HG02678 (cell line): ENCODE results near the gene RARA.
A peak's percentile ranks its signal among the peaks of the same experiment; 100 is the strongest.

Experiments used
- ATAC-seq: cut with Tn5 transposase; IDR thresholded peaks from one replicate; pipeline ENCODE4 v1.9.1; 2021; ENCODE audit warnings: mild to moderate bottlenecking, moderate library complexity; ENCODE audit not compliant: unreplicated experiment

RARA gene

DNA sequence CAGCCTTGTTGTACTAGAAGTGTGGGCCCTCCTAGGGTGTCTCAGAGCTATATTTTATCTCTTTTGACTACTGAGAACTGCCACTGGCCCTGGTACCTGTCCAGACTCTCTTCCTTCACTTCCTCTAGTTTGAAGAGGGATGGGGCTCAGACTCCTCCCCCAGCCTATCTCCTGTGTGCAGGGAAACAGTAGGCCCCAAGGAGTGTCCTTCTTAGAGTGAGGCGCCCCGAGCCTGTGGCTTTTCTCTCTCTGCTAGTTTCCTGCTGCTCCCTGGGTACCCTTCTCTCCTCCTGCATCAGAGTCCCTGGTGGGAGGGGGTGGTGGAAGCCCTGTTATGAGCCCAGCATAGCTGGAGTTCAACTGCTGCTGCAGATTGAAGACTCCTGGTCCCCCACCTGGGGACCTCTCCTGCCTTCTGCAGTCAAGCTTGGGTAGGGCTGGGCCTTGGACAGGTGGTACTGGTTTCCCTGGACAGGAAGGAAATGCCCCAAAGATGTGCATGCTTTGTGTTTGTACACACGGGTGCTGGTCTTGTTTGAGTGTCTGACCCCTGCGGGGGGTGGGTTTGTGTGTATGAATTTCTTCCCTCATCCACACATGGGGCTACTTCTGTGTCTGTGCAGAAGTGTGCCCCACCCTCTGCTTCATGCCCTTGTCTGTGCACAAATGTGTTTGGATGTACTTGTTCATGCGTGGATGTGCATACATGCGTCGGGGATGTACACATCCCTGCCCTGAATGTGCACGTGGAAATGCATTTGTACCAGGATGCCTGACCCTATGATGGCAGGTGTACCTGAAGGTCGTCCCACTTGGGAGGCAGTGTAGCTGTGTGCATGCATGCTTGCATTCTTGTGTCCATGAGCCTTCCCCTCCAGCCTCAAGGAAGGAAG lies 6.9 kb downstream of the RARA start:
- ATAC-seq = no peak

DNA sequence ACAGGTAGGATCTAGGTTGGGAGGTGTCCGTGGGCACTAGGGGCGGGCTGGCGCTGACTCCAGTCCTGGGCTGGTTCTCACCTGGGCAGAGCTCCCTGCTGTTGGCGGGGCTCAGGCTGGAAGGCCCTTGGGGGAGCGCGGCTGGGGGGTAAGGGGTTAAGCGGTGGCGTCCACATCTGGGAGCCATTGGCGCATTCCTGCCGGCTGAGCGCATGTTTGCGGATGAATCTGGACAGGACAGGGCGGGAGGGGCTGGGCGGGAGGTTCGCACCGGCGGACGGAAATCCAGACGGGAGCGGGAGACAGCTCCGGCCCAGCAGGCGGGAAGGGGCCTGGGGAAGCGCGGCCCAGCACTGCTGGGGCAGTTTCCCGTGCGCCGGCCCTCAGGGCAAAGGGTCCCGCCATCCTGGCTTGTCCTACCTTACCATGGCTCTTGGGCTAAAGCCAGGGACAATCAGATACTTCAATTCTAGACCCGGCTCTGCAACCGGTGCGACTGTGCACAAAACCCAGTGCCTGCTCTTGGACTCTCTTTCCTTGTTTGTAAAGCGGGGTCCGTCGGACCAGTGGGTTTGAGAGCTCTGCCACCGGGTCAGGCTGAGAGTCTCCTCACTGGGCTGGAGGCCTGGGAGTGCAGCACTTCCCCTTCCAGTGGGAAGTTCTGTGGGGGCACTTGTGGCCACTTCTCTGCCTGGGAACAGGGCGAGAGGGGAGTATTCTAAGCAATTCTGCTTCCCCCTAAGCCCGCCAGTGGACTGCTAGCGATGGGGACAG lies 7.8 kb downstream of the RARA start:
- no peak for ATAC-seq

DNA sequence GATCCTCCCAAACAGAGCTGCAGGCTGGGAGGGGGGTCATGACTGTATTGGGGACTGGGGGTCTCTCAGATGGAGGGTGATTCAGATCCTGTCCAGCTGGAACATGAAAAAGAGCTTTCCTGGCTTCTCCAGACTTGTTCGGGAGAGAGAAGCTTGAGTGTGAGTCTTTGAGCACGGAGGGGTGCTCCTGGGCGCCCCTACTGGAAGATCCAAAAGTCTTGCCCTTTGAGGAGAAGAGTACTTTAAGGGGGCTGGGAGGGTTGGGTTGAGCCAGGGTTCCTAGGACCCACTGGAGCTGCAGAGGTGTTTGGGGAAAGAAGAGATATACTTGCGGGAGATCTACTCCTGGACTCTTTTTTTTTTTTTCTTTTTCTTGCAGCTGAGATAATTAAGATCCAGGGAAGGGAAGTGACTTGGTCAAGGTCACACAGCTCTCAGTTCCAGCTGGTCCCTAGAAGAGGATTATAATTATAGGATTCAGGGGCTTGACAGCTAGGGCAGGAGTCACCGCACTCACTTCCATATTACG lies 8.4 kb downstream of the RARA start:
- ATAC-seq = no peak

DNA sequence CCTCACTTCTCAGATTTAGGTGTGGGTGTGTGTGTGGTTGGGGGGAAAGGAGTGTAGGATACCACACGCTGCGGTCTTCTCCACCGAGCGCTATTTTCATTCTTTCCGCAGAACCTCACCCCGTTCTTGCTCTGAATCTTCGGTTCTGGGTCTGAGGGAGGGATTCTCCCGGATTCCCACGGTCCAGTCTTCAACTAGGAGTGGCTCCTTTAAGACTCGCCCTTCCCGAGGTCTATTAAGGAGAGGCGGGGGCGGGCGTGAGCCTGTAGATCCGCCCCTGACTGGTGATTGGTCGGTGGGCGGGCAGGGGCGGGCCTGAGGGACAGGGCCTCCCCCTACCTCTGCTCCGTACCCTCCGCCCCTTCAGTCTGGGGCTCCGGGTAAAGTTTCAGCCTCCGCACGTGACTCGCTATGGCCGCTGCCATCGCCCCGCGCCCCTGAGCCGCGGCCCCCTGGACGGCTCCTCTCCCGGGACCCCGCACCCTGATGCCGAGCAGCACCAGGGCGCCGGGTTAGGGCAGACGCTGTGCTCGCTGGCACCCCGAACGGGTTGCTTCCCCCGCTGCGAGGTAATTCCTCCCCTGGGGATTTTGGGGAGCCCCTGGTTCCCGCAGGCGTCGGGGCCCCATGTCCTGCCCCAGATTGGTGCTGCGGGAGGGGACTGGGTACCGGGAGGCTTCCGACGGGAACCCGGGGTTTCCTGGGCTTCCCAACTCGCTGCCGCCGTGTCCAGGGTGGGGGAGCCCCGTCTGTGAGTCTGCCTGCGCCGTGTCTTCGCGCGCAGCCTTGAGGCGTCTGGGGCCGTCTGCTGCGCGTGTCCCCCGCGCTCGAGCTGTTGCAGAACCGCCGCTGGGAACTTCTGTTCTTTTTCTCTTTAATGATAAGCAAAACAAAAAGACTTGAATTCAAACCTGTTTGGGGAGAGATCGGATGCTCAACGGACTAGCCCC lies 9.2 kb downstream of the RARA start:
- peak; percentile 68 for ATAC-seq

DNA sequence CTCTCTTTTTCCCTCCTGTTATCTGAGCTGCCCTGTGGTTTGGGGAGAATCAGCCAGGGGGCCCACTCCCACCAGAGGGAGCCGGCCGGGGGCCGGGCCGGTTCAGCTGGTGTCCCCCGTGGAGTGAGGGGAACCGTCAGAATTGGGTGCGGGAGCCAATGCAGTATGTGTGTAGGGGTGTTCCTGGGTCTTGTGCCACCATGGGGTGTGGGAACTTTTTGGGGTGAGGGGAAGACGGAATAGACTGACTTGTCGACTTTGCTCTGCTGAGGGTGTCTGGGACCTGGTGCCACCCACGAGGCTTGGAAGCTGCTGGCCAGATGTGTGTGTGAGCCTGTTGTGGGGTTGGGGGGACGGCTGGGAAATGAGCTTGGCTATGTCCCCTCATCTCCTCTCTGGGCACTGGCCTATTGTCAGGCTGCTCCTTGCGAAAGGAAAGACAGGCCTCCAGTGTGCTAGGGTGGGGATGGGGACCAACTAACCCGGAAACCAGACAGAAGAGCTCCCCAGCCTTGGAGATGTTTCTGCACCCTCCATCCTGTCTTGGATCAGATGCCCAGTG lies 9.9 kb downstream of the RARA start:
- no peak for ATAC-seq

DNA sequence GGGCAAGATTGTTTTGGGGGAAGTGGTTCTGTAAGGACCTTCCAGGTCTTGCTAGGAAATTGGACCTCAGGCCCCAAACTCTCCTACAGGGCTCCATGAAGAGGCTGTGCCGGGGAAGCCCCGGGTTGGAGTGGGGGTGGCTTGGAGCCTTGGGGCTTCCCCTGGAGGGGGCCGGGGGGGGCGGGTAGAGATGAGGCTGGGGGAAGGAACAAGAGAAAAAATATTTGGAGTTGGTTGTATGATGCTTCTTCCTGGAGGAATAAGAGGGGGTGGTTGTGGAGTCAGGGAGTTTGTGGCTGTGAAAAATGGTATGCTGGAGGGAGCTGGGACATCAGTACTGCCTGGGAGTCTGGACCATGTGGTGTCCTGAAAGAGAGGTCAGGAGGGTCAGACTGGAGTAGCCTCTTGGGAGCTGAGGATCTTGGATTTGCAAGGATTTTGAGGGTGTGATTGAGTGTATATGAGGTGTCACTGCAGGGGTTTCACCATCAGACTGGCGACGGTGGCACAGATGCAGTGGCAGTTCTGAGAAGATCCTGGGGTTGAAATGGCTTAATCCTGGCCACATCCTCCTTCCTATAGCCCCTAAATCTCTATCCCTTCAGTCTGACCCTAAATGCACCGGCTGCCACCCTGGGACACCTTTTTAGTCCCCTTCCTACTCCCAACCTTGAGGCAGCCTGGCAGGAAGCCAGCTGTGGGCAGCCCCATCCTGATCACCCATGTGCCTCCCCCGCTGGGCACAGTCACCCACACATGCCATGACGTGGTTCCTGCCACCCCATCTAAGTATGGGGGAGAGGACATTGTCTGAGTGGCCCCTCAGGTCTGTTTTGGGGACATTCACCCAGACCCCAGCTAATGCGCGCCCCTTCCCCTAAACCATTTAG lies 10.9 kb downstream of the RARA start:
- no peak for ATAC-seq

DNA sequence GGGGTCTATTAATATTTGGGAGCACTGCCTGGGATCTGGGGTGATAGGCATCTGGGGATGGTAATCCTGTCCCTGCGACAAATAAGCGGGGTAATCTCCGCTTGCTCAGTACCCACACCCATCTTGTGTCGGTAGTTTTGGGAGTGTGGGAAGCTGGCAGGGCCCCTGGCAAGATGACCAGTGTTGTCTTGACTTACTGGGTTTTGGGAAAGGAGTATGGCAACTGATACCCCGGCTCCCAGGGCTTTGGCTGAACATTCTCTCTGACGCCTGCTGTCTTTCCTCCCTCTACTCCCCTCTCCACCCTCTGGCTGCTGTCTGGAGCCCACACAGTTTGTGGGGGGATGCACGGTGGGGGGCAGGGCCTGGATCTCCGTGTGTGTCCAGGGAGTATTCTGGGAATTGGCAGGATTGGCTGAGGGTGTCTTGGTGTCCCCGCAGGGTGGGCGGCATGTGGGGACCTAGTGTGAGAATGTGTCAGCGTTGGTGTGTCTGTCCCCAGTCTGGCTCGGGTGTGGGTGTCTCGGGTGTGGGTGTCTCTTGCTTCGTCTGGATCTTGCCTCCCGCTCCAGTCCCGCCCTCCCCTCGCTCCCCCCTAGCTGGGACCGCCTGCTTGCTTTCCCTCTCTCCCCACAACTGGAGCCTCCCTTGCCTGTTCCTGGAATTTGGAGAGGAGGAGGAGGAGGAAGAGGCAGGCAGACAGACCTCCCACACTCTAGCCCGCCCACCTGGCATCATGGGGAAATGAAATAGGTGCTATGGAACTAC lies 12.0 kb downstream of the RARA start:
- no peak for ATAC-seq

DNA sequence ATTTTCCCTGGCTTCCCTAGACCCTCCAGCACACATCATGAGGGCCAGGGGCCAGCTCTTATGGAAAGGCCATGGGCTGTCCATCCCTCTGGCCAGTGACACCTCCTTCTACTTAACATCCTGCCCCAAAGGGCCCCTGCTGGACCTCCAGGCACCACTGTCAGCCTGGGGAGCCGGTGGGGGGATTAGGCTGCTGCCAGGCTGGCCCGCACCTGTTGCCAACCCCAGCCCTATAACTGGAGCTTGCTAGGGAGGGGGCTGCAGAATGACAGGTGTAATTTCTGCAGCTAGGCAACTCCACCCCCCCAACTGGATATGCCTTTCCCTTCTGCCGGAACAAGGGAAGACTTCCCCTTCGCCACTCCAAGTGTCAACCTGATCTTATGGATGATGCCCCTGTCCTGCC lies 12.5 kb downstream of the RARA start:
- no peak for ATAC-seq

DNA sequence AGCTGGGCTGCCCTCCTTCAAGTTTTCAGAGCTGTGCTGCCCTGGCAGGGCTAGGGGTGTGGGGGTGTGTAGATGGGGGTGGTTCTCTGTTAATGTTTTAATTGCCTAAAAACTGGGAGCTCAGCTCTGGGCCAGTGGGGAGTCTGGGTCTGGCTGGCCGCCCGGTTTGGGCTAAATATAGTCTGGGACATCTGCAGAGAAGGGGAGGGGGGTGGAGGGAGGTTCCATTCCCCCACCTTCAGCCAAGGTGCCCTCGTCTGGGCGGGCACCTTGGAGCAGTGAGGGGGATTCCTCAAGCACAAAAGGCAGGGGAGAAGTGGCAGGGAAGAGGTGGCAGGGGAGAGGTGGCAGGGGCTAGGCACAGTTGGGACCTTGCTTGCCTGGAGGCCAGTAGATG lies 13.0 kb downstream of the RARA start:
- ATAC-seq = no peak

DNA sequence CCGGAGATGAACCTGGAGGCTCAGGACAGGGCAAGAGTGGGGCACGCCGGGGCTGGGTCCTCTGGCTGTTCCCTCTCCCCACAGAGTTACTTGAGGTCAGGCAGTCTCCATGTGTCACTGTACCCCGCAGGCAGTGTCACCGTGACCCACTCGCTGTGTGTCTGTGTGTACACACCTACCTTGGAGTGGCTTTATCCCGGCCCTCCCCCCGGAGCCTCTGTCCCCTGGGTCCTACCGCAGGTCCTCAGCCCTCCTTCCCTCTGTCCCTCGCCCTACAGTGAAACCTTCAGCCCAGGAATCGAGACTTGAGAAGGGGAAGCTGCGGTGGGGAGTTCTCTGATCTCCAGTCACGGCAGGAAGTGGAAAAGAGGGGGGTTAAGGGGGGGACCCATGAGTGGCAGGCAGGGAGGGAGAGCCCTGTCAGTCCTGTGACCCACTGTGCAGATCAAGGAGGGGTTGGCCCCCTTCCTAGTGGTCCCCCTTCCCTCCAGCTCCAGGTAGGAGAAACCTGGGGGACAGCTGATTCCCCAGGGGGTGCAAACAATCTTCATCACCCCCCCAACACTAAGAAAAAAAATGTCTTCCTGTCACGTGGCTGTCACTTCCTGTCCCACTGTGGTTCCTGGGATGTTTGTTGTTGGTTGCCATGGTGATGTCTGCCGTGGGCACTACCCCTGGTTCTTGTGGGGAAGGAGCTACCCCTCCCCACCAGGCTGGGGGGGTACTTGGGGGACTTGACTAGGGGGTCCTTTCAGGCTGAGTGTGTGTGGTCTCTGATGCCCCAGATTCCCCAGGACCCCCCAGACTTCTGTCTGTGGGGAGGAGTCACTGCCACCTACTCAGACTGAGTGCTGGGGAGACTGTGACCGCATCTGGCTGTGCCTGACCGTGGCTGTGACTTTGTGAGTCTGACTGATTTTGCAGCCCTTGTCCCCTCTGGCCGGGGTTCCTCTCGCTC lies 13.7 kb downstream of the RARA start:
- ATAC-seq = peak; percentile 37

DNA sequence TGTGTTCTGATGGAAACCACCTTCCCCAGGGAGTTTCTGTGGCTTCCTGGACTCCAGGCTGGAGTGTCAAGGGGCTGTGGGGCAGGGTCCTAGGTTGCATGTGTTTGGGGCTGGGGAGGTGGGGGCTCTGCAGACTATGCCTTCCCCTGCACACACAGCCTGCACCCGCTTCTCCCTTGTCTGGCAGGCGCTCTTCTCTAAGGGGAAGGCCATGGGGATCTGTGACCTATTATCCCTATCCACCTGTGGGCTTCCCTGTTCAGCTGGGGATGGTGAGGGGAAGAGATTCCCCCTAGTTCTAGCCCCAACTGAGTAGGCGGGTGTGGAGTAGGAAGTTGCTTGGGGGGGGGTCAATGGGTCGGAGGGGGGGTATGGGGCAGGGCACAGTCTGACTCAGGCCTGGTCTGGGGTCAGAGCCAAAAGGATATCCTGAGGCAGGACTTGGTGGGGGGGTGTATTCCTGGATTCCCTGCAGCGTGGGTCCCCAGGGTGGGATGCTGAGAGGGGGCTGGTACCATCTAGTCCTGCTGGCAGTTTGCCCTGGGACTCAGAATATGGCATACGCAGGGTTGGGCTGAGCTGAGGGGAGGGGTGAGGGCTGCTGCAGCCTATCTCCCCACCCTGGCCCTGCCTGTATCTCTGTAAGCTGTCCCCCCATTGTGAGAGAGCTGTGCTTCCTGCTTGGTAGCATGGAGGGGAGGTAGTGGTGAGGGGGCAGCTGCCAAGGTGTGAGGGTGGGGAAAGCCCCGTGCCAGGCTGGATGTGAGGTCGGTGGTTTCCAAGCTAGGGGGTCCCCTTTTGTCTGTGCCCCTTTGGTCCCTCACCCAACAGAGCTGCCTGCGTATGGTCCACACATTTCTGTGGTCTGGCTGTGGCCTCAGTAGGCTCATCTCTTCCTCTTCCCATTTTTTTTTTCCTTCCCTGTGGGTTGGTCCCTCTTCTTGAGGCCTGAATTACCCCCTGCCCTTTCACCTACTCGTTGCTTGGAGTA lies 14.7 kb downstream of the RARA start:
- ATAC-seq = no peak

DNA sequence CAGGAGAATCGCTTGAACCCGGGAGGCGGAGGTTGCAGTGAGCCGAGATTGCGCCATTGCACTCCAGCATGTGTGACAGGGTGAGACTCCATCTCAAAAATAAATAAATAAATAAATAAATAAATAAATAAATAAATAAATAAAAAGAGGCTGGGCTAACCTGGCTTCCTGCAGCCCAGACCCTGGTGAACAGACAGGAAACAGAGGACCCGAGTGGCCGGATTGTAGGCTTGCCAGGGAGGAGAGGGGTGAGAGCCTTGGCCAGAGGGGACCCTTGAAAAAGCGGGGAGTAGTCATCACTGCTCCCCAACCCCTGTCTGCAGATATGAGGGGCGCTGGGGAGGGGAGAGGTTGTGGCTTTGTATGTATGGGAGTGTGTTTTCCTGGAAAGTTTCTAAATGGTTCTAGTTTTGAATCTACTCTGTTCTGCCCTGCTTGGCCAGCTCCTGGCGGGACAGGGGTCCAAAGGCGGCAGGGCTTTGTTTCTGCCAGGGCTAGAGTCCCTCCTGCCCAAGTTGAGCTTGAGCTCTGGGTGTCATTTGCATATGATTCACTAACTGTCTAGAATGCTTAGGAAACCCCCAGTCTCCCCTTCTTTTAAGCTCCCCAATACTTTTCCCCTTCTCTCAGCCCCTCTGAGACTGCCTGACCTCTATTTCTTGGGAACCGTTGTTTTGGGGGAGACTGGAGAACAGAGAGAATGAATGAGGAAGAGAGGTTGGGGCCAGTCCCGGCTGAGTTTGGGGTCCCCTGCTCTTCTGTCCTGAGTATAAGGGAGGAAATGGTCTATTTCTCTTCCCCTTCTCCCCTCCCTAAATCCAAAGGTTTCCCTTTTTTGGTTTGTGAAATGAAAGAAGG lies 16.4 kb downstream of the RARA start:
- ATAC-seq = no peak

DNA sequence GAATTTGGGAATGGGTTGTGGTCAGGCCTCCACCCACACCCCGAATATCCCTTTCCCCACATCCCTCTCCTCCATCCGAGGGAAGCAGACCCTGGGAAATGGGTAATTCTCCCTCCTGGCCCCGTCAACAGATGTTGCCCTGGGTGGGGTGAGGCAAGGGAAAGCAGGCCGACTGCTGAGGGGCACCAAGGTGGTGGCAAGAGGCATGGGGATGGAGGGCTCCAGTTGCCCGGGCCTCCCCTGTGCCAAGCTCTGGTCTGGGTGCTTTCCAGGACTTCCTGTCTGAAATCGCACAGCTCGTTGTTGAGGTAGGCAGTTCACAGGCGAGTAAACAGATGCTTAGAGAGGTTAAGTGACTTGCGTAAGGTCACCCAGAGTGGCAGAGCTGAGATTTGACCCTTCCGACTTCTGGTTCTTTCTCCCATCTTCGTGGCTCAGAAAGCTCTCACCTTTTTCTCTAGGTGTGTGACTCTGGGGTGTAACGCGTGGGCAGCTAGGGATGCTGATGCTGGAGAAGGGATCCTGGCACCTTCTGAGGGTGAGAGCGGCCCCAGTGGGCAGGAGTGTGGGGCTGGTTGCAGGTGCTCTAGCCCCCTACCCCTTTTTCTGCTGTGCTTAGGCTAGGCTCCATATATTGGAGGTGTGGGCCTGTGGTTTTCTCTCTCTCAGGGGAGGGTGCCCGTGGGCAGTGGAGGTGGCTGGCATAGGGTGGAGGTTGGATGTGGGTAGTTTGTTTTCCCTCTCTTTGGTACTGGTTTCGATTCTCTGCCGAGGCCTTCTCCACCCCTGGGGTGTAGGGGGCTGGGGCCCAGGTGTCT lies 17.2 kb downstream of the RARA start:
- ATAC-seq = no peak

DNA sequence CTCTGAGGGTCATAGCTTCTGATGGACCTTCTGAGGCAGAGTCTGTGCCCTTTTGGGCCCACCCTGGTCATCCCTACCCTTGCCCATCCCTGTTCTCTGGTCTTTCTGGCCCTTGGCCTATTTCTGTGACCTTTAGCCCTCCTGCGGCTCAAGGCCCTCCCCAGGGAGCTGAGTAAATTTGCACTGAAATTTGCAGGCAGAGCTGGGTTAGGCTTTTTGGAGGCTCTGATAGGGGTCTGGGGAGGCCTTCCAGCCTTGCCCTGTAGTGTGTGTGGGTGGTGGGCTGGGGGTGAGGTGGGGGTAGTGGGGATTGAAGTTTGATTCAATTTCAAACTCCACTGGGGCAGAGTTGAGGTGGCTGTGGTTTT lies 17.8 kb downstream of the RARA start:
- ATAC-seq = no peak

DNA sequence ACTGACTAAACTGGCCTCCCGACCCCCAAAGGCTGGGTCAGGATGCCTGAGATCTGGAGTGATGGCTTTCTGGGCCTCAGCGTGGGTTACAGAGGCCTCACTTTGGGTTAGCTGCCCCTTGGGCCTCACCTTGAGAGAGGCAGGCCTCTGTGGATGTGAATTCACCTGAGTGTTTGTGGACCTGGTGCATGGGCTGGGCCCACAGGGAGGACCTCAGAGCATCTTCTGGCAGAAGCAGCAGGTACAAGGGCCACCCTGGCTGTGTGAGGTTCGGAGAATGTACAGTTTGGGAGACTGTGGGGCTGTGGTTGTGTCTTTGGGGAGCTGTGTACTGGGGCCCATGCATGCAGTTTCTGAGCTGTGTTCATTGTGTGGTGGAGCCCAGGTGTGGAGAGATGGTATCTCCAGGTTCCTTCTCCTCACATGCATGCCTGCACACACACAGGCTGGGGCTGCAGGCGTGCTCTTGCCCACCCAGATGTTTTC lies 18.3 kb downstream of the RARA start:
- ATAC-seq = no peak
